AG09309 (cell line): ENCODE measurements around the gene TCFL5.
A peak's percentile ranks its signal among the peaks of the same experiment; 100 is the strongest.

Source experiments
- DNase-seq: peaks from one replicate; pipeline ENCODE4 v3.0.0-alpha.2; 2010; ENCODE audit warnings: low read depth
- H3K4me3 ChIP-seq: 2 replicates; pipeline ENCODE4 v1.5.1; 2011; ENCODE audit warnings: mild to moderate bottlenecking, low read depth, low read length, moderate library complexity; ENCODE audit not compliant: control insufficient read depth
- TF ChIP-seq, protein P1 (sequence below): IDR thresholded peaks from 2 replicates; pipeline ENCODE4 v1.5.1; 2011; ENCODE audit warnings: mild to moderate bottlenecking, low read depth, low read length, inconsistent platforms; ENCODE audit not compliant: insufficient read depth, control insufficient read depth; ENCODE audit errors: missing control alignments

Gene TCFL5

DNA sequence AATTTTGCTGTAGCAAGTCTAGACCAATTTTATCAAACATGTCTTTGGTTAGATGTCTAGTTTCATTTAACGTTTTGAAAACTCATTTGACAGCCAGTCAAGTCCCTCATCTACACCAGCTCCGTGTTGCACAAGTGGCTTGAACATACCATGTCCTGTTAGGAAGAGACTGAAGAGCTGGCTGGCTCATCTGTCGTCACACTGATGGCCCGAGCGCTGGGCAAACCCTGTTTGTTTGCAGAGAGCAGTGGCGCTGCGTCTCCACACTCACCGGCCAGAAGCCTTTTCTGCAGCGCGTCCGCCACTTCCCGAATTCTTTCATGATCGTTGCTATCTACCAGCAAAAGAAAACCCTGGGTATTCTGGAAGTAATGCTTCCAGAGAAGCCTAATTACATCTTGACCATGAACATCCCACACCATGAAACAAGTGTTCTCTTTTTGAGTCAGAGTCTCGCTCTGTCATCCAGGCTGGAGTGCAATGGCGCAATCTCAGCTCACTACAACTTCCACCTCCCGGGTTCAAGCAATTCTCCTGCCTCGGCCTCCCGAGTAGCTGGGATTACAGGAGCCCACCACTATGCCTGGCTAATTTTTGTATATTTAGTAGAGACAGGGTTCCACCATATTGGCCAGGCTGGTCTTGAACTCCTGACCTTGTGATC, 10.7 kb upstream of the TCFL5 start:
- no peak for DNase-seq
- H3K4me3 ChIP-seq: no peak overlapping the region
- TF ChIP-seq, protein P1, sequence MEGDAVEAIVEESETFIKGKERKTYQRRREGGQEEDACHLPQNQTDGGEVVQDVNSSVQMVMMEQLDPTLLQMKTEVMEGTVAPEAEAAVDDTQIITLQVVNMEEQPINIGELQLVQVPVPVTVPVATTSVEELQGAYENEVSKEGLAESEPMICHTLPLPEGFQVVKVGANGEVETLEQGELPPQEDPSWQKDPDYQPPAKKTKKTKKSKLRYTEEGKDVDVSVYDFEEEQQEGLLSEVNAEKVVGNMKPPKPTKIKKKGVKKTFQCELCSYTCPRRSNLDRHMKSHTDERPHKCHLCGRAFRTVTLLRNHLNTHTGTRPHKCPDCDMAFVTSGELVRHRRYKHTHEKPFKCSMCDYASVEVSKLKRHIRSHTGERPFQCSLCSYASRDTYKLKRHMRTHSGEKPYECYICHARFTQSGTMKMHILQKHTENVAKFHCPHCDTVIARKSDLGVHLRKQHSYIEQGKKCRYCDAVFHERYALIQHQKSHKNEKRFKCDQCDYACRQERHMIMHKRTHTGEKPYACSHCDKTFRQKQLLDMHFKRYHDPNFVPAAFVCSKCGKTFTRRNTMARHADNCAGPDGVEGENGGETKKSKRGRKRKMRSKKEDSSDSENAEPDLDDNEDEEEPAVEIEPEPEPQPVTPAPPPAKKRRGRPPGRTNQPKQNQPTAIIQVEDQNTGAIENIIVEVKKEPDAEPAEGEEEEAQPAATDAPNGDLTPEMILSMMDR: no peak

DNA sequence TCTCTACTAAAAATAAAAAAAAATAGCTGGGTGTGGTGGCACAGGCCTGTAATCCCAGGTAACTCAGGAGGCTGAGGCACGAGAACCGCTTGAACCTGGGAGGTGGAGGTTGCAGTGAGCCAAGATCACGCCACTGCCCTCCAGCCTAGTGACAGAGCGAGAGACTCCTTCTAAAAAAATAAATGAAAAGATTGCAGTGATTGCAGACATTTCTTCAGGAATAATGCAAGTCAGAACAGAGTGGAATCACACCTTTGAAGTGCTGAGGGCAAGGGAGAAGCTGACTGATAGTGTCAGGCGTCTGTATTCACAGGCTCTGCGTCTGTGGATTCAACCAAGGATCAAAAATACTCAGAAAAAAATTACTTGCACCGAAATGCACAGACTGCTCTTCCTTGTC, 2.6 kb upstream of the TCFL5 start:
- TF ChIP-seq, protein P1: no peak
- DNase-seq: no peak

DNA sequence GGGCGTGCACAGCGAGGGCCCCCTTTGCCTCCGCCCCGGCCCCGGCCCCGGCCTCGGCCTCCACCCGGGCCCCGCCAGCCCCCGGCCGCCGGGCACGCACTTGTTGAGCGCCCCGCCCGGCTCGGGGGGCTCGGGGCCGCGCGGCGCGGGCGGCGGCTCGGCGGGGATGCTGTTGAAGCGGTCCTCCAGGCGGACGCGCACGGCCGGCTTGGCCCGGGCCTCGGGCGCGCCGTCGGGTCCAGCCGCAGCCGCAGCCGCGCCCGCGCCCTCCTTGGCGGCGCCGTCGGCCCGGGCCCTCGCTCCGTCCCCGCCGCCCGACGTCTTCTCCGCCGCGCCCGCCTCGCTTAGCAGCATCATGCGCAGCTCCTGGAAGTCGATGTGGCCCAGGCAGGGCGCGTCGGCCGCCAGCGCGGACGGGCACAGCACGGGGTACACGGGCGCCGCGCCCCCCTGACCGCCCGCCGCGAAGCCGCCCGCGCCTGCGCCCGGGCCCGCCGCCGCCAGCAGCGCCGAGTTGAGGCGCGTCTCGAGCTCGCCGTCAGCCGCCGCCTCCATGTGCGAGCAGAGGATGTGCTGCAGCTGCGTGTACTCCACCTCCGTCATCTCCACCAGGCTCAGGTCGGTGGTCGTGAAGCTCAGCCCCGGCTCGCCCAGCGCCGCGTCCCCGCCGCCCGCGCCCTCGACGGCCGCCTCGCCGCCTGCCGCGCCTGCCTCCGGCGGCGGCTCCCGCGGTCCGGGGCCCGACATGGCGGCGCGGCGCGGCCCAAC, 514 bp downstream of the TCFL5 start:
- no peak for DNase-seq
- TF ChIP-seq, protein P1: no peak
- H3K4me3 ChIP-seq: peak overlapping the region; percentile 66

More for the DNA sequence above, 2.6 kb upstream of the TCFL5 start:
- H3K4me3 ChIP-seq: no peak overlapping the region

DNA sequence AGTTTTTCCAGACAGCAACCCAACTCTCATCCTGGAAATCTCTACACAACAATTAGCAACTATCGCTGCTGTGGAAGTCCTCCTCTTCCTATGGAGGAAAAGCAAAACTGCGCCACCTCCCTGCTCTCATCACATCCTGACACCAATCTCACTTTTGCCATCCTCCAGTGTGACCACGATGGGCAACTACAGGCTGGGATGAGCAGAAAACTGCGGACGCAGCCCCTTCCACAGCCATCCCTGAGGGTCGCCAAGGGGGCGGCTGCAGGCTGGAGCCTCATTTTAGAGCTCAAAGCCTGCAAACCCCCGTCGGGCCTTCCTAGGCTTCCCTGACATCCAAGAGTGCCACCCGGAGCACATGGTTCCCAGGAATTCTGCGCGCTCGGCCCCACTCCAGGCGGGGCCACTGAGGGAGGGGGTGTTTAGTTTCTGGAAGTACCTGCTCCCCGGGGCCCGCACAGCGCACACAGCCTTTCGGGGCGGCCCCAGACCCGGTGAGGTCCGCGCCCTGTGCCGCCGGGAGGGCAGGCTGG, 1.2 kb downstream of the TCFL5 start:
- DNase-seq: no peak
- TF ChIP-seq, protein P1: no peak
- peak overlapping the region; percentile 66 for H3K4me3 ChIP-seq

DNA sequence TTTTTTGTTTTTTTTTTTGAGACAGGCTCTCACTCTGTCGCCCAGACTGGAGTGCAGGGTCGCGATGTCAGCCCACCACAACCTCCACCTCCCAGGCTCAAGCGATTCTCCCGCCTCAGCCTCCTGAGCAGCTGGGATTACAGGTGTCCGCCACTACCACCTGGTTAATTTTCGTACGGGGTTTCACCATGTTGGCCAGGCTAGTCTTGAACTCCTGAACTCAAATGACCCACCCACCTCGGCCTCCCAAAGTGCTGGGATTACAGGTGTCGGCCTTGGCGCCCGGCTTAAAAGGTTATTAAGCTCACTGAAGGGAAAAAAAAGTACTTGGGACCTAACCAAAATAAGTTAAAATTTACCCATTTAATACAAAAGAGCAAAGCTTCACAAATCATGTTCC, 1.9 kb downstream of the TCFL5 start:
- H3K4me3 ChIP-seq: peak overlapping the region; percentile 66
- TF ChIP-seq, protein P1: no peak
- DNase-seq: no peak

DNA sequence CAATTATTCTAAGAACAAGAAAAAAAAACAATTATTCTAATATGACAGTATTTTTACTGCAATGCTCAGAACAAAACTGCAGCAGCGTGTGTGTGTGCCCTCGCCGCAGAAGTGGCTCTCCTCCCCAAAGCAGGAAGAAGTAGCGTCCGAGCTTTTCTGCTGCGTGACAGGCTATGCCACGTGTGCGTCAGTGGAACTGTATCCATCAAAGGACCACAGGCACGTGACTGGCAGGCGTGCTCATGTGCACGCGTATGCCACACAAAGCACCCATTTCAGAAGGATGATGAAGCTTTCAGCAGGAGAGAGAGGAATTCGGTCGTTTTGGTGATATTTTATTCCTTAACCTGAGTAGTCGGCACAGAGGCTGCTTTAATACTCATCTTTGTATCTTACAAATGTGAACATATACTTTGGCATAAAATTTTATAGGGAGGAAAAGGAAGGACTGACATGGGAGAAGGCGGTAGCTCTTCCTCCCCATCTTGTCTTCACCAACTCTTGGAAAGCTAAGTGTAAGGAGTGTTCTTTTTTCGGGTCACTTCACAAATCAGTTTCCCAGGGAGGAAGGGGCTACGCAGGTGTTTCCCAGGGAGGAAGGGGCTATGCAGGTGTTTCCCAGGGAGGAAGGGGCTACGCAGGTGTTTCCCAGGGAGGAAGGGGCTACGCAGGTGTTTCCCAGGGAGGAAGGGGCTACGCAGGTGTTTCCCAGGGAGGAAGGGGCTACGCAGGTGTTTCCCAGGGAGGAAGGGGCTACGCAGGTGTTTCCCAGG, 3.4 kb downstream of the TCFL5 start:
- TF ChIP-seq, protein P1: no peak
- no peak for DNase-seq
- no peak overlapping the region for H3K4me3 ChIP-seq
